Calu3 (cell line): ENCODE results near the gene IQGAP1. TPM values are rescaled to one million over a fixed set of nuclear protein-coding genes. Genes with fewer than 3 reads are reported as not detected.

Experiments
- BruUV-seq: library from RNA; stranded (reverse); fragments of 400-500 nt; replicated peaks from 2 replicates; lab custom pipeline; 2021; lab: Mats Ljungman, UMichigan
- CTCF ChIA-PET: fragments of 300-600 bp; sonication (Branson Sonifier 250); formaldehyde crosslinking; loops from one replicate; lab custom pipeline; 2022; ENCODE audit warnings: antibody characterized with exemption; lab: Charles Lee
- DNase-seq: peaks from one replicate; pipeline ENCODE4 v3.0.0; 2022
- H3K27ac Mint-ChIP-seq: one replicate; pipeline ENCODE4 v1.8.0; 2022; ENCODE audit warnings: mixed read lengths; ENCODE audit not compliant: unreplicated experiment
- H3K27me3 Mint-ChIP-seq: one replicate; pipeline ENCODE4 v1.8.0; 2022; ENCODE audit warnings: mixed read lengths; ENCODE audit not compliant: unreplicated experiment
- H3K36me3 Mint-ChIP-seq: one replicate; pipeline ENCODE4 v1.8.0; 2022; ENCODE audit warnings: mild to moderate bottlenecking, moderate library complexity, mixed read lengths; ENCODE audit not compliant: insufficient read depth, unreplicated experiment
- H3K4me1 Mint-ChIP-seq: one replicate; pipeline ENCODE4 v1.8.0; 2022; ENCODE audit warnings: mild to moderate bottlenecking, low read depth, mixed read lengths; ENCODE audit not compliant: unreplicated experiment
- H3K4me3 Mint-ChIP-seq: one replicate; pipeline ENCODE4 v1.8.0; 2022; ENCODE audit warnings: mild to moderate bottlenecking, low read depth, moderate library complexity, mixed read lengths; ENCODE audit not compliant: unreplicated experiment
- H3K9me3 Mint-ChIP-seq: one replicate; pipeline ENCODE4 v1.8.0; 2022; ENCODE audit warnings: low read depth, mixed read lengths; ENCODE audit not compliant: unreplicated experiment
- intact Hi-C: fragments of 100-400 bp; cut with micrococcal nuclease; formaldehyde crosslinking; loops from one replicate; pipeline ENCODE4 v1.10.0; 2022; ENCODE audit not compliant: unreplicated experiment
- total RNA-seq: library from RNA; stranded (reverse); gene quantifications from 2 replicates; pipeline ENCODE4 v1.2.3, GENCODE V29; 2022
- TF ChIP-seq, protein P1 (sequence below): fragments of 200-600 bp; IDR thresholded peaks from one replicate; pipeline ENCODE4 v1.8.0; 2022; ENCODE audit warnings: antibody characterized with exemption; ENCODE audit not compliant: unreplicated experiment

IQGAP1 gene
- total RNA-seq, 1 experiment from 2014 or later, result 206 TPM

DNA sequence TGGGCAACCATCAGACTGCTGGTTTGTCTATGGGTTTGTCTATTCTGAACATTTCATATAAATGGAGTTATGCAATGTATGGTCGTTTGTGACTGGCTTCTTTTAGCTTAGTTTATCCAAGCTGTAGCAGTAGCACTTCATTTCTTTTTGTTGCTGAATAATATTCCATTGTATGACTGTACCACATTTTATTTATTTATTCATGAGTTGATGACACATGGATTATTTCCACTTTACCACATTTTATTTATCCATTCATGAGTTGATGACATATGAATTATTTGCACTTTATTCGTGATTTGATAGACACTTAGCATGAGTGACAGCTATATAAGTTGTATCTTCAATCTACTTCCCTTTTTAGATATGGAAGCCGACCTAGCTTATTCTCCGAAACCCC, 70.0 kb downstream of the IQGAP1 start:
- Mint-ChIP-seq H3K36me3 (peaks cover 56% of the 10 kb centered on the region), H3K4me3 (no peak overlapping the region), H3K9me3 (no peaks in the 10 kb centered on the region), H3K27ac (no peak overlapping the region), H3K4me1 (no peaks in the 10 kb centered on the region), H3K27me3 (no peaks in the 10 kb centered on the region)
- CTCF ChIA-PET, result no interaction called here
- intact Hi-C loops, result no loop called here
- TF ChIP-seq, protein P1, sequence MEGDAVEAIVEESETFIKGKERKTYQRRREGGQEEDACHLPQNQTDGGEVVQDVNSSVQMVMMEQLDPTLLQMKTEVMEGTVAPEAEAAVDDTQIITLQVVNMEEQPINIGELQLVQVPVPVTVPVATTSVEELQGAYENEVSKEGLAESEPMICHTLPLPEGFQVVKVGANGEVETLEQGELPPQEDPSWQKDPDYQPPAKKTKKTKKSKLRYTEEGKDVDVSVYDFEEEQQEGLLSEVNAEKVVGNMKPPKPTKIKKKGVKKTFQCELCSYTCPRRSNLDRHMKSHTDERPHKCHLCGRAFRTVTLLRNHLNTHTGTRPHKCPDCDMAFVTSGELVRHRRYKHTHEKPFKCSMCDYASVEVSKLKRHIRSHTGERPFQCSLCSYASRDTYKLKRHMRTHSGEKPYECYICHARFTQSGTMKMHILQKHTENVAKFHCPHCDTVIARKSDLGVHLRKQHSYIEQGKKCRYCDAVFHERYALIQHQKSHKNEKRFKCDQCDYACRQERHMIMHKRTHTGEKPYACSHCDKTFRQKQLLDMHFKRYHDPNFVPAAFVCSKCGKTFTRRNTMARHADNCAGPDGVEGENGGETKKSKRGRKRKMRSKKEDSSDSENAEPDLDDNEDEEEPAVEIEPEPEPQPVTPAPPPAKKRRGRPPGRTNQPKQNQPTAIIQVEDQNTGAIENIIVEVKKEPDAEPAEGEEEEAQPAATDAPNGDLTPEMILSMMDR, result no peak
- no peak for DNase-seq
- no TSS peak for BruUV-seq

DNA sequence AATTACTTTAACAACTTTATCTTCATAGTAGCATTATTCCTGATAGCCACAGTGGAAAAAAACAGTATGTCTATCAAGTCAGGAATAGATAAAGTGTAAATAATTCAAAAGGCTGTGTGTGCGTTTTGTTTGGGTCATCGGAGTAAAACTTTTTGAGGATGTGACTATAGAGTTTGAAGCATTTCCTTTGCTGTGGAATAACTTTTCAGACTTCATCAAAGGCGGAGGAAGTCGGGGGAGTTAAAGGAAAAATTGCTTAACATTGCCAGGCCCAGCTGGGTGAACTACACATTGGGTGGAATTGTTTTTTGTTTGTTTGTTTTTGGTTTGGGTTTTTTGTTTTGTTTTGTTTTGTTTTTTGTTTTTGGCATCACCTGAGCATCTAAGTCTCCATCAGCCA, 71.3 kb downstream of the IQGAP1 start:
- Mint-ChIP-seq H3K4me3 (no peak overlapping the region), H3K27ac (no peak overlapping the region), H3K27me3 (no peaks in the 10 kb centered on the region), H3K9me3 (no peaks in the 10 kb centered on the region), H3K4me1 (no peaks in the 10 kb centered on the region), H3K36me3 (peaks cover 60% of the 10 kb centered on the region)
- CTCF ChIA-PET, result no interaction called here
- no peak for DNase-seq
- TF ChIP-seq, protein P1, result no peak
- intact Hi-C loops, result no loop called here
- no TSS peak for BruUV-seq

DNA sequence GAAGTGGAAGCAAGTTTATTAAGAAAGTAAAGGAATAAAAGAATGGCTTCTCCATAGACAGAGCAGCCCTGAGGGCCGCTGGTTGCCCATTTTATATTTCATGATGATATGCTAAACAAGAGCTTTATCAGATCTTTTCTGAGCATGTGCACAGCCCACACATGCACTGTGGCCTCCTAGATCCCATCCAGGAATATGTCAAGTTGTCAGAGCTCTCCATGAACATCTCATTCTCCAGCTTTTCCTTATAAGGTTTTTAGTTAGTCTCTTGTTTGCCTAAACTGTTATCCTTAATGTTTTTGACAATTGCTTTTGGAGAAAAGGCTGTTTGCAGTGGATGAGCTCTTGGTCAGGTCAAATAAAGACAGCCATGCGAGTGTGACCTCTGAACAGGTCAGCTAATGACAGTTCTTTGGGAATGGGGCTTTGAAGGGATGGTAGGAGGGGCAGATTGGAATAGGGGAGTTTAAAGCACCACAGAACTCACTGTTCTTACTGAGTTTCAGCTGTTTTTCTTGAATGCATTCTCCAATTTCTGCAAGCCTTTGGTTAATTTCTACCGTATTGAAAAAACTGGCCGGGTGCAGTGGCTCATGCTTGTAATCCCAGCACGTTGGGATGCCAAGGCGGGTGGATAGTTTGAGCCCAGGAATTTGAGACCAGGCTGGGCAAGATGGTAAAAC, 72.2 kb downstream of the IQGAP1 start:
- TF ChIP-seq, protein P1, result no peak
- H3K9me3 Mint-ChIP-seq, result no peaks in the 10 kb centered on the region
- CTCF ChIA-PET, result interaction anchor here (0.6 kb wide), 2 partner anchors 9 to 16 kb away, joined by 3 to 6 read pairs; no protein-coding TSS in a partner anchor
- intact Hi-C loops, result no loop called here
- H3K27ac Mint-ChIP-seq, result no peak overlapping the region
- no peaks in the 10 kb centered on the region for H3K27me3 Mint-ChIP-seq
- H3K36me3 Mint-ChIP-seq, result peaks cover 53% of the 10 kb centered on the region
- H3K4me3 Mint-ChIP-seq, result no peak overlapping the region
- BruUV-seq, result no TSS peak
- peaks cover 4% of the 10 kb centered on the region for H3K4me1 Mint-ChIP-seq
- DNase-seq, result no peak

DNA sequence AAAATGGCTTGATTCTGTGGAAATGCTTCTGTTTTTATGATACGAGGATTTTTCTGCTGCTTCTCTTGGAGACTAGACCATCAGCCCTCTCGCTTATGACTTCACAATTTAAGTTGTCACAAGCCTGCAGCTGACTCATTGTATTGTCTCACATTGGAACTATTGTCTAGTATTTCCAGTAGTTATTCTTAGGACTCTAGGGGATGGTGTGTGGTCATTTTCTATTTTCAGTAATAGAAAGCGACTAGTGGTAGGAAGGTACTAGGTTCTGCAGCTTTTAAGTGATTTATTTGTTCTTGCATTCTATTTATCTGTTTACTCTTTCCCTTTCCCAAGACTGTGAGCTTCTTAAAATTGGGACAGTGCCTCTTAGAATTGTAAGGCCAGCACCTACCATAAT, 75.3 kb downstream of the IQGAP1 start:
- Mint-ChIP-seq H3K9me3 (no peaks in the 10 kb centered on the region), H3K27me3 (no peaks in the 10 kb centered on the region), H3K4me1 (peaks cover 12% of the 10 kb centered on the region), H3K36me3 (peaks cover 51% of the 10 kb centered on the region), H3K27ac (no peak overlapping the region), H3K4me3 (no peak overlapping the region)
- BruUV-seq, result no TSS peak
- no peak for DNase-seq
- TF ChIP-seq, protein P1, result no peak
- CTCF ChIA-PET, result no interaction called here
- intact Hi-C loops, result no loop called here
